ENCODE results near the gene GALR1.

GALR1 gene

DNA sequence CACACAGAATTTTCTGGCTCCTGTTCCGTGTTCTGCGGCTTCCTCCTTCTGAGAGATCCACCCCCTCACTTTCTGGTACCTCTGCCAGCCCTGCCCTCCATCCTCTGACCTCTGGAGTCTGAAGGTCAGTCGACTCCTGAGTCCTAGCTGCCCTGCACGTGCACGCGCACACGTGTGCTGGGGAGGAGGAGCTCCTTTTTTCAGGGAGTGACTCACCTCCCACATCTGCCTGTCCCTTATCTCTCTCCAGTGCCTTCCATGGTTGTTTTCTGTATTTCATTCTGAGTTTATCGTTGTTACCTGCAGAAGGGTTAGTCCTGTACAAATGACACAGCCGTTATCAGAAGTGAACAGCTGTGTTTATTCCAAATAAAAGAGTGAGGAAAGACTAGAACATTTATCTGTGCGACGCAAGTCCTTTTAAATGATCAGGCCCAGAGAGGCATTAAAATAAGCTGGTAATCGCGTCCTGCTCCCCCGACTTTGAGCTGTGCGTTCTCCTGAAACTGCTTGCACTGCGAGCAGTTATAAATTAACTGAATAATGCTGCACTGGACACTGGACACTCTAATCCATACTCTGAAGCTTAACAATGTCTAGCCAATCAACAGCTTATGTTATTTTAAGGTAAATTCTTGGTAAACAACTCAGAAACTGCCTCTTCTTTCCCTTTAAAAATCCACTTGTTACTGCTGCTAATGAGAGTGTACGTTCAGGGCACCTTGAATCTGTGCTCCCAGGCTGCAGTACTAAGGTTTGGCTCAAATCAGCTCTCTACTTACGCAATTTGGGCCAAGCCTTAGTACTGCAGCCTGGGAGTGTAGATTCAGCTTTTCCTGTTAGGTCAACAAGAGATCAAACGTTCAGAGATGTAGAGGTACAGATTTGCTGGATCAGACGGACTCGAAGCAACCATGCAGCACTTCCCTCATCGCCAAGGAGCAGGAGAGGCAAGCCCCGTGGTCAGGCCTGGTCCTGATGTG lies 72.5 kb downstream of the GALR1 start:
- no peak for DNase-seq (ENCODE audit: low read depth in 2 of 2)

DNA sequence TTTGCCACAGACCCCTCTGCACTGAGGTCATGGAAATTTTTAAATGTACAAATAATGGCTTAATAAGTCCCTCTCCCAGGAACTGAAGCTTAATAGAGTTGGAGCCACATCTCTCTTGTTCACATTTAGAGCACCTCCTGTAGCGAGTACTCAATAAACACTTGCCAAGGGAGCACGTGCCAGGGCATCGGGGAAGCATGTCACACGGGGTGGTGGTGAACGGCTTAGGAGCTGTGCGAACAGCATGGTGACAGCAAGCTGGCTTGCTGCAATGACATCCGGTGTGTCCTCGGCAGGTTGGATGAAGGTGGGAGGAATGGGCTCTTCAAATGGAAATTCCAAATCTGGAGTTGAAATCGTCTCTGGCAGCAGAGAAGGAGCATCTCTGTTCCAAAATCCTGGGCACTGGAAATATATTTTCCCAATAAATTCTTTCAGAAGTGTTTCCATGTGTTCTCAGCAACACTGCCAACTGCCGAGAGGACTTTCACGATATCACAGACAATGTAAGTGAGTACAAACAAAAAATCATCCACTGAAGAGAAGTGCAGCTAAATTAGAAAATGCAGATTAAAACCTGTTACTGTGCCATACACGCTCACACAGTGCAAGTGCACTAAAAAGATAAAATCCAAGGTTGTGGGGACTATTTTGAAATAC lies 74.1 kb downstream of the GALR1 start:
- DNase-seq (ENCODE audit: low read depth in 2 of 2) = no peak
